ENCODE measurements around the gene ZNF652. TPM values are rescaled to one million over a fixed set of nuclear protein-coding genes. Genes with fewer than 3 reads are reported as not detected.
A peak's percentile ranks its signal among the peaks of the same experiment; 100 is the strongest.

ZNF652 gene
- total RNA-seq, 3 donors from 2014 or later = 44.4 to 117 (median 46.9) TPM

DNA sequence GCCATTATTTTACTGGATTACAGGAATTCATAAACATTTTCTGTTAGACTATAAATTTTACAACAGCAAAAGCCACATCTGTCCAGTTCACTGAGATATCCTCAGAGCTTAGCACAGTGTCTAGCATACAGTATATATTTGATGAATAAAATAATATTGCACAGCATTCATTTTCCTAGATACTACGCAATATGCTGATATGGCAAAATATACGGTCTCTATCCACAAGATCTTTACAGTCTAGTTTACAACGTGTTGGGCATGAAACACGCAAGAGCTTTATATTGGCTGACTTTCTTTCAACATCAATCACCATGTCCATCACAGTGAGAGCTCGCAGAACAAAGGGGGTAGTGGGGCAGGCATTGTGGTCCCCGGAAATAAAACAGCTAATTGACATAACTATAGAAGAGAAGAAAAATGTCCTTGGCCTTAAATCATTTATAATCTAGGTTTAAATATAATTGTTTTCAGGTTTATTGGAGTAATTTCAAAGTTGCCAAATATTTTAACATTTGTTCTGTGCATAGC lies 43.5 kb downstream of the ZNF652 start:
- Histone ChIP-seq H3K9me3 (no peaks in the 10 kb centered on the region), H3K36me3 (ENCODE audit: low read depth) (no peaks in the 10 kb centered on the region), H3K4me3 (no peak overlapping the region), H3K4me1 (ENCODE audit: low read depth) (peaks cover 6% of the 10 kb centered on the region)
- no peak for ATAC-seq
- intact Hi-C loops (cut with DNase I, micrococcal nuclease) = loop anchor here in 1 of 2 donors (5.0 to 10.0 kb wide), 2 partner anchors 79 to 236 kb away; no protein-coding TSS in a partner anchor
- TF ChIP-seq, protein P1, sequence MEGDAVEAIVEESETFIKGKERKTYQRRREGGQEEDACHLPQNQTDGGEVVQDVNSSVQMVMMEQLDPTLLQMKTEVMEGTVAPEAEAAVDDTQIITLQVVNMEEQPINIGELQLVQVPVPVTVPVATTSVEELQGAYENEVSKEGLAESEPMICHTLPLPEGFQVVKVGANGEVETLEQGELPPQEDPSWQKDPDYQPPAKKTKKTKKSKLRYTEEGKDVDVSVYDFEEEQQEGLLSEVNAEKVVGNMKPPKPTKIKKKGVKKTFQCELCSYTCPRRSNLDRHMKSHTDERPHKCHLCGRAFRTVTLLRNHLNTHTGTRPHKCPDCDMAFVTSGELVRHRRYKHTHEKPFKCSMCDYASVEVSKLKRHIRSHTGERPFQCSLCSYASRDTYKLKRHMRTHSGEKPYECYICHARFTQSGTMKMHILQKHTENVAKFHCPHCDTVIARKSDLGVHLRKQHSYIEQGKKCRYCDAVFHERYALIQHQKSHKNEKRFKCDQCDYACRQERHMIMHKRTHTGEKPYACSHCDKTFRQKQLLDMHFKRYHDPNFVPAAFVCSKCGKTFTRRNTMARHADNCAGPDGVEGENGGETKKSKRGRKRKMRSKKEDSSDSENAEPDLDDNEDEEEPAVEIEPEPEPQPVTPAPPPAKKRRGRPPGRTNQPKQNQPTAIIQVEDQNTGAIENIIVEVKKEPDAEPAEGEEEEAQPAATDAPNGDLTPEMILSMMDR (IDR thresholded peaks at IDR 0.05) = no peak
- DNase-seq = no peak

DNA sequence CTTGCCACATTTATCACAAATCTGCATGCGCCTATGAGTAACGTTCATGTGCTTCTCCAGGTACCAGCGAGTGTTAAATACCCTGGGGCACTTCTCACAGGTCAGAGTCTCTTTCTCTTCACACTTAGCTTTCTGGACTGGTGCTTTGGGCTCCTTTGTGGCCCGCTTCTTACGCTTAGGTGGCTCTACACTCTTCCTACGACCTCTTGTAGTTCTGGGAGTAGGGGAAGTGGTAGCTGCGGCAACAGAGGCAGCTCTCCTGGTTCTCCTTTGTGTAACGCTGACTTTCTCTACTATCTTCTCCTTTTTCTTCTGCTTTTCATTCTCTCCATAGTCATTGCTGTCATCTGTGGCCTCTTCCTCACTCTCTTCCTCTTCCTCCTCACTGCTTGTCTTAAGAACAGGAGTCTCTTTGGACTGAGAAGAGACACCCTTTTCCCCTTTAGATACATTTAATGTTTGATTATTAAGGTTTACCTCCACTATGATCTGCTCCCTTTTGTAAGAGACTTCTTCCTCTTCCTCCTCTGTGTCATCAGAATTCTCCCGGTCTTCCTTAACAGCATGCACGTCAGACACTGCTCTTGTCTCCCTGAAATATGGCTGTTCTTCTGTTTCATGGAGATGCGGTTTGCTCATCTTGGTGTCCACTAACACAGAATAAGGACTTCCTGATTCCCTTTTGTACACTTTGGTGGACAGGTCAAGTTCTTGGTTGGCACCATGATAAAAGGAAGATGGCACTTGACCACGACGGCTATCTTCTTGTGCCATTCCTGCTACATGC lies 45.0 kb downstream of the ZNF652 start:
- TF ChIP-seq, protein P1 (IDR thresholded peaks at IDR 0.05) = no peak
- Histone ChIP-seq H3K9me3 (no peaks in the 10 kb centered on the region), H3K4me1 (ENCODE audit: low read depth) (peaks cover 6% of the 10 kb centered on the region), H3K36me3 (ENCODE audit: low read depth) (no peaks in the 10 kb centered on the region), H3K4me3 (no peak overlapping the region)
- ATAC-seq (no peak), DNase-seq (no peak)
- intact Hi-C loops (cut with DNase I, micrococcal nuclease) = loop anchor here in 1 of 2 donors (5.0 to 10.0 kb wide), 2 partner anchors 80 to 238 kb away; no protein-coding TSS in a partner anchor

DNA sequence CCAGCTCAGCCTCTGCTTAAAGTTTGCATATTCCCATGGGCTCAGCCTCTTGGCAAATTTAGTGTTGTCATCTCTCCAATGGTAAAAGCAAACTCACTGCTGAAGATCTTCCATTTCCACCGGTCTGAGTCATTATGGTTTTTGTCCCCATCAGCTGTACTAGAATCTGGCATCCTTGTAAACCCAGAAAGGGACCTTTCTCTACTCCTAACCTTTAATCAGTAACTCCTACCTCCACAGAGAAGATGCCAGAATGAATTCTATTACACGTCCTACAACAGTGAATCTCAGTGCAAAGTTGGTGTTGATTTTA lies 45.8 kb downstream of the ZNF652 start:
- intact Hi-C loops (cut with DNase I, micrococcal nuclease) = loop anchor here in 1 of 2 donors (5.0 to 10.0 kb wide), 2 partner anchors 81 to 239 kb away; no protein-coding TSS in a partner anchor
- no peak for ATAC-seq
- TF ChIP-seq, protein P1 (IDR thresholded peaks at IDR 0.05) = no peak
- Histone ChIP-seq H3K9me3 (no peaks in the 10 kb centered on the region), H3K36me3 (ENCODE audit: low read depth) (no peaks in the 10 kb centered on the region), H3K4me3 (no peak overlapping the region), H3K4me1 (ENCODE audit: low read depth) (peaks cover 6% of the 10 kb centered on the region)
- no peak for DNase-seq

- H3K36me3 ChIP-seq (ENCODE audit: low read depth) = no peaks in the 10 kb centered on the region
- peak; percentile 100 for ATAC-seq
- intact Hi-C loops (cut with DNase I, micrococcal nuclease) = loop anchor here (2.0 to 10.0 kb wide), 3 partner anchors 79 to 239 kb away; no protein-coding TSS in a partner anchor
- H3K4me1 ChIP-seq (ENCODE audit: low read depth) = peaks cover 6% of the 10 kb centered on the region
- no peak overlapping the region for H3K4me3 ChIP-seq
- TF ChIP-seq, protein P1 (IDR thresholded peaks at IDR 0.05) = peak; percentile 53
- no peaks in the 10 kb centered on the region for H3K9me3 ChIP-seq
- peak in 2 of 3 donors; percentile 69 to 87 for DNase-seq
Measured at GRCh38 chr17:49315551-49316257, 46.3 kb downstream of the ZNF652 start.

DNA sequence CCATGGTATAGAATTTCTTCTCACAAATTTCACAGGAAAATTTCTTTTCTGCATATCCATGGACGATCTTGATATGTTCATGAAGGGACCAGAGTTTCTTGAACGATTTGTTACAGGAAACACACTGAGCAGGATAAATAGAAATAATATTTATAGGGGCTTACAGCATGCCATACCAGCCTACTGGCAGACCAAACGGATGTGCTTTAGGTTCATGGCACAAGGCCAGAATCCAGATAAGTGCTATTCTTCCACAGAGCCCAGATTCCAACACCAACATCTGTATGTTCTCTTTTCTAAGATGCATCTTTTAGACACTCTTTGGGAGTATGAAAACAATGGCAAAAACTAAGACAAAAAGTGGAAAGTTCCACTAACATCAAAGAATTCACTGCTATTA lies 49.3 kb downstream of the ZNF652 start:
- H3K4me1 ChIP-seq (ENCODE audit: low read depth) = peaks cover 6% of the 10 kb centered on the region
- H3K4me3 ChIP-seq = no peak overlapping the region
- H3K36me3 ChIP-seq (ENCODE audit: low read depth) = no peaks in the 10 kb centered on the region
- H3K9me3 ChIP-seq = no peaks in the 10 kb centered on the region
- TF ChIP-seq, protein P1 (IDR thresholded peaks at IDR 0.05) = no peak
- ATAC-seq (no peak), DNase-seq (no peak)
- intact Hi-C loops (cut with DNase I, micrococcal nuclease) = loop anchor here in 1 of 2 donors (10.0 kb wide), 1 partner anchor 242 kb away; no protein-coding TSS in a partner anchor

Measured in mucosa of descending colon (tissue), 3 donors.